ENCODE measurements around the gene KRT2. TPM values are rescaled to one million over a fixed set of nuclear protein-coding genes. Genes with fewer than 3 reads are reported as not detected.
A peak's percentile ranks its signal among the peaks of the same experiment; 100 is the strongest.

The KRT2 gene
- total RNA-seq, 1 experiment from 2014 or later, result not detected

DNA sequence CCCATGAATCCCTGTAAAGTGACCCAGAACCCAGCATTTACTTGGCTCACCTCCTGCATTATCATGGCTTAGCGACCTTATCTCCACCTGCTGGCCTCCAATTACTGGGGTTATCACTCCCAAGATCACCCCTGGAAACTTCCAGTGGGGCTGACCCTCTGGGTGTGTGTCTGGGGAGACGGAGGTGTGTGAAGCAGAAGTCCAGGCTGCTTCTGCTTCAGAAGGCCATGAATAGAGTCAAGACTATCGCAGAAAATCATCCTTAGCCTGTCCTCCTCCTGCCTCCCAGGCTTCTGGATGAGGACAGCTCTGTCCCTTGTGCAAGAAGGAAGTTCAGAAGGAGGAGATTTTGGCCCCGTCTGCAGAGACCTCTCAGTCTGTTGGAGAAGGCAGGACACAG lies 50.3 kb downstream of the KRT2 start:
- CTCF ChIA-PET, result interaction anchor here (0.9 to 2.1 kb wide), 3 partner anchors 8 to 278 kb away, joined by 4 to 8 read pairs (median 4); no protein-coding TSS in a partner anchor
- Mint-ChIP-seq H3K27ac (no peak overlapping the region), H3K27me3 (ENCODE audit: low read depth) (peaks cover 37% of the 10 kb centered on the region), H3K36me3 (no peaks in the 10 kb centered on the region), H3K9me3 (no peaks in the 10 kb centered on the region), H3K4me1 (no peaks in the 10 kb centered on the region), H3K4me3 (peak overlapping the region; percentile 37; the same call in 1 of the 2 replicates)
- DNase-seq (ENCODE audit: low spot score) (no peak), ATAC-seq (no peak)
- POLR2A ChIA-PET, result no interaction called here
- TF ChIP-seq HMGA2 (CRISPR knock-in tag; IDR thresholded peaks at IDR 0.05) (no peak), OVOL2 (CRISPR knock-in tag; IDR thresholded peaks at IDR 0.05; ENCODE audit: borderline replicate concordance) (no peak), MXD4 (CRISPR knock-in tag; IDR thresholded peaks at IDR 0.05; ENCODE audit: borderline replicate concordance) (no peak), ZBTB21 (CRISPR knock-in tag; IDR thresholded peaks at IDR 0.05; ENCODE audit: borderline replicate concordance) (no peak), TCF7 (CRISPR knock-in tag; IDR thresholded peaks at IDR 0.05; ENCODE audit: low read depth) (no peak), GTF2I (CRISPR knock-in tag; conservative IDR thresholded peaks at IDR 0.05) (no peak), NR1H2 (CRISPR knock-in tag; IDR thresholded peaks at IDR 0.05) (no peak), RELA (CRISPR knock-in tag; IDR thresholded peaks at IDR 0.05; ENCODE audit: borderline replicate concordance) (no peak), IRF2 (CRISPR knock-in tag; IDR thresholded peaks at IDR 0.05; ENCODE audit: borderline replicate concordance, low read depth) (no peak), ZNF138 (CRISPR knock-in tag; conservative IDR thresholded peaks at IDR 0.05) (no peak), MYBL2 (CRISPR knock-in tag; IDR thresholded peaks at IDR 0.05) (no peak), CREB1 (CRISPR knock-in tag; IDR thresholded peaks at IDR 0.05) (no peak)
- TF ChIP-seq, protein P1, sequence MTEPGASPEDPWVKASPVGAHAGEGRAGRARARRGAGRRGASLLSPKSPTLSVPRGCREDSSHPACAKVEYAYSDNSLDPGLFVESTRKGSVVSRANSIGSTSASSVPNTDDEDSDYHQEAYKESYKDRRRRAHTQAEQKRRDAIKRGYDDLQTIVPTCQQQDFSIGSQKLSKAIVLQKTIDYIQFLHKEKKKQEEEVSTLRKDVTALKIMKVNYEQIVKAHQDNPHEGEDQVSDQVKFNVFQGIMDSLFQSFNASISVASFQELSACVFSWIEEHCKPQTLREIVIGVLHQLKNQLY (CRISPR knock-in tag; IDR thresholded peaks at IDR 0.05), result no peak
- TF ChIP-seq, protein P2, sequence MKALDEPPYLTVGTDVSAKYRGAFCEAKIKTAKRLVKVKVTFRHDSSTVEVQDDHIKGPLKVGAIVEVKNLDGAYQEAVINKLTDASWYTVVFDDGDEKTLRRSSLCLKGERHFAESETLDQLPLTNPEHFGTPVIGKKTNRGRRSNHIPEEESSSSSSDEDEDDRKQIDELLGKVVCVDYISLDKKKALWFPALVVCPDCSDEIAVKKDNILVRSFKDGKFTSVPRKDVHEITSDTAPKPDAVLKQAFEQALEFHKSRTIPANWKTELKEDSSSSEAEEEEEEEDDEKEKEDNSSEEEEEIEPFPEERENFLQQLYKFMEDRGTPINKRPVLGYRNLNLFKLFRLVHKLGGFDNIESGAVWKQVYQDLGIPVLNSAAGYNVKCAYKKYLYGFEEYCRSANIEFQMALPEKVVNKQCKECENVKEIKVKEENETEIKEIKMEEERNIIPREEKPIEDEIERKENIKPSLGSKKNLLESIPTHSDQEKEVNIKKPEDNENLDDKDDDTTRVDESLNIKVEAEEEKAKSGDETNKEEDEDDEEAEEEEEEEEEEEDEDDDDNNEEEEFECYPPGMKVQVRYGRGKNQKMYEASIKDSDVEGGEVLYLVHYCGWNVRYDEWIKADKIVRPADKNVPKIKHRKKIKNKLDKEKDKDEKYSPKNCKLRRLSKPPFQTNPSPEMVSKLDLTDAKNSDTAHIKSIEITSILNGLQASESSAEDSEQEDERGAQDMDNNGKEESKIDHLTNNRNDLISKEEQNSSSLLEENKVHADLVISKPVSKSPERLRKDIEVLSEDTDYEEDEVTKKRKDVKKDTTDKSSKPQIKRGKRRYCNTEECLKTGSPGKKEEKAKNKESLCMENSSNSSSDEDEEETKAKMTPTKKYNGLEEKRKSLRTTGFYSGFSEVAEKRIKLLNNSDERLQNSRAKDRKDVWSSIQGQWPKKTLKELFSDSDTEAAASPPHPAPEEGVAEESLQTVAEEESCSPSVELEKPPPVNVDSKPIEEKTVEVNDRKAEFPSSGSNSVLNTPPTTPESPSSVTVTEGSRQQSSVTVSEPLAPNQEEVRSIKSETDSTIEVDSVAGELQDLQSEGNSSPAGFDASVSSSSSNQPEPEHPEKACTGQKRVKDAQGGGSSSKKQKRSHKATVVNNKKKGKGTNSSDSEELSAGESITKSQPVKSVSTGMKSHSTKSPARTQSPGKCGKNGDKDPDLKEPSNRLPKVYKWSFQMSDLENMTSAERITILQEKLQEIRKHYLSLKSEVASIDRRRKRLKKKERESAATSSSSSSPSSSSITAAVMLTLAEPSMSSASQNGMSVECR (CRISPR knock-in tag; IDR thresholded peaks at IDR 0.05; ENCODE audit: borderline replicate concordance), result no peak
- TF ChIP-seq, protein P3, sequence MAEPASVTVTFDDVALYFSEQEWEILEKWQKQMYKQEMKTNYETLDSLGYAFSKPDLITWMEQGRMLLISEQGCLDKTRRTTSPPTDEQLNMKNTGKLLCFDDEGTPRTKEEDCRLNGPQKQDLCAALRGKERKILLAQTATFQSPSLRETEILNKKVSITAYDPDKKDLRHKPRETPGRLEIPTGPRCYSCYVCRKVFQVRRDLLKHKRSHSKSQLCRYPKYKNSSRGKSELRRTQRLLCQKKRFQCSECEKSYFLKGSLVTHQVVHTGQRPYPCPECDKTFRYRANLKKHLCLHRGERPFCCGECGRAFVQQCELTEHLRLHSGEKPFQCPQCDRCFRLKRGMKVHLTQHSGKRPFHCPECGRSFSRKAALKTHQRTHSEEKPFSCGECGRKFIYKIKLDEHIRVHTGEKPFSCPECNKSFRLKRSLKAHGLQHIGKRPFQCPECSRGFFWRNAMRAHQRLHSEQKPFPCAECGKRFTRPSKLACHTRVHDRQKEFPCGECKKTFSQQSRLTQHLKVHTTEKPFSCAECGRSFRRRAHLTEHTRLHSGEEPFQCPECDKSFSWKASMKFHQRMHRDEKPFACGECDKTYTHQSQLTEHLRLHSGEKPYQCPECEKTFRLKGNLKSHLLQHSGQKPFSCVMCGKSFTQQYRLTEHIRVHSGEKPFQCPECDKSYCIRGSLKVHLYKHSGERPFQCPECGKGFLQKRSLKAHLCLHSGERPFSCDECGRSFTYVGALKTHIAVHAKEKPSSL (CRISPR knock-in tag; conservative IDR thresholded peaks at IDR 0.05), result no peak
- TF ChIP-seq, protein P4, sequence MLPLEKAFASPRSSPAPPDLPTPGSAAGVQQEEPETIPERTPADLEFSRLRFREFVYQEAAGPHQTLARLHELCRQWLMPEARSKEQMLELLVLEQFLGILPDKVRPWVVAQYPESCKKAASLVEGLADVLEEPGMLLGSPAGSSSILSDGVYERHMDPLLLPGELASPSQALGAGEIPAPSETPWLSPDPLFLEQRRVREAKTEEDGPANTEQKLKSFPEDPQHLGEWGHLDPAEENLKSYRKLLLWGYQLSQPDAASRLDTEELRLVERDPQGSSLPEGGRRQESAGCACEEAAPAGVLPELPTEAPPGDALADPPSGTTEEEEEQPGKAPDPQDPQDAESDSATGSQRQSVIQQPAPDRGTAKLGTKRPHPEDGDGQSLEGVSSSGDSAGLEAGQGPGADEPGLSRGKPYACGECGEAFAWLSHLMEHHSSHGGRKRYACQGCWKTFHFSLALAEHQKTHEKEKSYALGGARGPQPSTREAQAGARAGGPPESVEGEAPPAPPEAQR (CRISPR knock-in tag; IDR thresholded peaks at IDR 0.05), result no peak

DNA sequence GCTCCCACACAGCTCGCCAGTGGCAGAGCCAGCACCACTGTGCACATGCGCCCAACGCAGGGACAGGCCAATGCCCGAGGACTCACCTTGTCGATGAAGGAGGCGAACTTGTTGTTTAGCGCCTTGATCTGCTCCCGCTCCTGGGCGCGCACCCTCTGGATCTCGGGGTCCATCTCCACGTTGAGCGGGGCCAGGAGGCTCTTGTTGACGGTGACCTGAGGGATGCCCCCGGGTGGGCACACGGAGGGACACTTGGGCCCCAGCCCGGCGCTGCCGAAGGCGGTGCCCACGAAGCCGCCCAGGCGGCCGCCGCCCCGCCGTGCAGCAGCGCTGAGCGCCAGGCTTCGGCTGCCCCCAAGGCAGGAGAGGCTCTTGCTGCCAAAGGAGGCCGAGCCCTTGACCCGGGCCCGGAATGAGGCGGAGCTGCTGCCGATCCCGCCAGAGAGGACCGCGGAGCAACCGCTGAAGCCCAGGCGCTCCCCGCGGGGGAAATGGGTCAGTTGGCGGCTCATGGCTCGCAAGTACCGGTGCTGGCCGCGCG lies 51.0 kb downstream of the KRT2 start, which contains the start of gene KRT72:
TSS of gene KRT72 (minus strand) at position 523 of the 541 bp plus-strand sequence. CDS start at position 512, 11 bp downstream.
- no peaks in the 10 kb centered on the region for H3K36me3 Mint-ChIP-seq
- CTCF ChIA-PET, result interaction anchor here (0.5 to 2.1 kb wide), 4 partner anchors 9 to 279 kb away, joined by 3 to 8 read pairs (median 4); no protein-coding TSS in a partner anchor
- POLR2A ChIA-PET, result no interaction called here
- H3K4me3 Mint-ChIP-seq, result peak within 1 kb of the TSS; percentile 37; the same call in 1 of the 2 replicates
- no peaks in the 10 kb centered on the region for H3K9me3 Mint-ChIP-seq
- no peak within 1 kb of the TSS for H3K27ac Mint-ChIP-seq
- peak; percentile 43; the same call in 1 of the 2 replicates for ATAC-seq
- no peaks in the 10 kb centered on the region for H3K4me1 Mint-ChIP-seq
- peak; percentile 62 for DNase-seq (ENCODE audit: low spot score)
- H3K27me3 Mint-ChIP-seq (ENCODE audit: low read depth), result peaks cover 37% of the 10 kb centered on the region
- no peak for TF ChIP-seq NFYB (CRISPR knock-in tag; conservative IDR thresholded peaks at IDR 0.05; ENCODE audit: low read depth)
- TF ChIP-seq, protein P5, sequence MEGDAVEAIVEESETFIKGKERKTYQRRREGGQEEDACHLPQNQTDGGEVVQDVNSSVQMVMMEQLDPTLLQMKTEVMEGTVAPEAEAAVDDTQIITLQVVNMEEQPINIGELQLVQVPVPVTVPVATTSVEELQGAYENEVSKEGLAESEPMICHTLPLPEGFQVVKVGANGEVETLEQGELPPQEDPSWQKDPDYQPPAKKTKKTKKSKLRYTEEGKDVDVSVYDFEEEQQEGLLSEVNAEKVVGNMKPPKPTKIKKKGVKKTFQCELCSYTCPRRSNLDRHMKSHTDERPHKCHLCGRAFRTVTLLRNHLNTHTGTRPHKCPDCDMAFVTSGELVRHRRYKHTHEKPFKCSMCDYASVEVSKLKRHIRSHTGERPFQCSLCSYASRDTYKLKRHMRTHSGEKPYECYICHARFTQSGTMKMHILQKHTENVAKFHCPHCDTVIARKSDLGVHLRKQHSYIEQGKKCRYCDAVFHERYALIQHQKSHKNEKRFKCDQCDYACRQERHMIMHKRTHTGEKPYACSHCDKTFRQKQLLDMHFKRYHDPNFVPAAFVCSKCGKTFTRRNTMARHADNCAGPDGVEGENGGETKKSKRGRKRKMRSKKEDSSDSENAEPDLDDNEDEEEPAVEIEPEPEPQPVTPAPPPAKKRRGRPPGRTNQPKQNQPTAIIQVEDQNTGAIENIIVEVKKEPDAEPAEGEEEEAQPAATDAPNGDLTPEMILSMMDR (IDR thresholded peaks at IDR 0.05), result no peak
- TF ChIP-seq FOXJ3 (CRISPR knock-in tag; IDR thresholded peaks at IDR 0.05; ENCODE audit: borderline replicate concordance), result no peak
- TF ChIP-seq EMX1 (CRISPR knock-in tag; IDR thresholded peaks at IDR 0.05), result no peak
- no peak for TF ChIP-seq CREM (CRISPR knock-in tag; IDR thresholded peaks at IDR 0.05)
- no peak for TF ChIP-seq ZNF671 (CRISPR knock-in tag; IDR thresholded peaks at IDR 0.05)
- no peak for TF ChIP-seq NR3C1 (CRISPR knock-in tag; conservative IDR thresholded peaks at IDR 0.05; ENCODE audit: low read depth)
- TF ChIP-seq, protein P6, sequence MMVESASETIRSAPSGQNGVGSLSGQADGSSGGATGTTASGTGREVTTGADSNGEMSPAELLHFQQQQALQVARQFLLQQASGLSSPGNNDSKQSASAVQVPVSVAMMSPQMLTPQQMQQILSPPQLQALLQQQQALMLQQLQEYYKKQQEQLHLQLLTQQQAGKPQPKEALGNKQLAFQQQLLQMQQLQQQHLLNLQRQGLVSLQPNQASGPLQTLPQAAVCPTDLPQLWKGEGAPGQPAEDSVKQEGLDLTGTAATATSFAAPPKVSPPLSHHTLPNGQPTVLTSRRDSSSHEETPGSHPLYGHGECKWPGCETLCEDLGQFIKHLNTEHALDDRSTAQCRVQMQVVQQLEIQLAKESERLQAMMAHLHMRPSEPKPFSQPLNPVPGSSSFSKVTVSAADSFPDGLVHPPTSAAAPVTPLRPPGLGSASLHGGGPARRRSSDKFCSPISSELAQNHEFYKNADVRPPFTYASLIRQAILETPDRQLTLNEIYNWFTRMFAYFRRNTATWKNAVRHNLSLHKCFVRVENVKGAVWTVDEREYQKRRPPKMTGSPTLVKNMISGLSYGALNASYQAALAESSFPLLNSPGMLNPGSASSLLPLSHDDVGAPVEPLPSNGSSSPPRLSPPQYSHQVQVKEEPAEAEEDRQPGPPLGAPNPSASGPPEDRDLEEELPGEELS (CRISPR knock-in tag; IDR thresholded peaks at IDR 0.05), result no peak
